ENCODE measurements around the gene ZNF438.
"Not testable (repeated sequence)": the region's sequence is repeated elsewhere in the genome, so short reads cannot be mapped to it uniquely, and the experiment has no call there.

ZNF438 gene

DNA sequence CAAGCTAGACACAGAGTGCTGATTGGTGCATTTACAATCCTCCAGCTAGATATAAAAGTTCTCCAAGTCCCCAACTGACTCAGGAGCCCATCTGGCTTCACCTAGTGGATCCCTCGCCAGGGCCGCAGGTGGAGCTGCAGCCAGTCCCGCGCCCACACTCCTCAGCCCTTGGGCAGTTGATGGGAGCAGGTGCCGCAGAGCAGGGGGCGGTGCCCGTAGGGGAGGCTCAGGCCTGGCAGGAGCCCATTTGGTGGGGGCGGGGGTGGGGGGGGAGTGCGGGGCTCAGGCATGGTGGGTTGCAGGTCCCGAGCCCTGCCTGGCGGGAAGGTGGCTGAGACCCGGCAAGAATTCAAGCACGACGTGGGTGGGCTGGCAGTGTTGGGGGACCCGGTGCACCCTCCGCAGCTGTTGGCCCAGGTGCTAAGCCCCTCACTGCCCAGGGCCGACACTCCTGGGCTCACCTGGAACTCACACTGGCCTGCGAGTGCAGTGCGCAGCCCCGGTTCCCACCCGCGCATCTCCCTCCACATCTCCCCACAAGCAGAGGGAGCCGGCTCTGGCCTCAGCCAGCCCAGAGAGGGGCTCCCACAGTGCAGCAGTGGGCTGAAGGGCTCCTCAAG is 101.7 kb downstream of the ZNF438 start:
- no peak for DNase-seq

DNA sequence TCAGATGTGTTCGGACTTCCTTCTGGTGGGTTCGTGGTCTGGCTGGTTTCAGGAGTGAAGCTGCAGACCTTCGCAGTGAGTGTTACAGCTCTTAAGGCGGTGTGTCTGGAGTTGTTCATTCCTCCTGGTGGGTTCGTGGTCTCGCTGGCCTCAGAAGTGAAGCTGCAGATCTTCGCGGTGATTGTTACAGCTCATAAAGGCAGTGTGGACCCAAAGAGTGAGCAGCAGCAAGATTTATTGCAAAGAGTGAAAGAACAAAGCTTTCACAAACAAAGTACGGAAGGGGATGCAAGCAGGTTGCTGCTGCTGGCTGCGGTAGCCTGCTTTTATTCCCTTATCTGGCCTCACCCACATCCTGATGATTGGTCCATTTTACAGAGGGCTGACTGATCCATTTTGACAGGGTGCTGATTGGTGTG is 102.3 kb downstream of the ZNF438 start:
- DNase-seq, result not testable (repeated sequence)

DNA sequence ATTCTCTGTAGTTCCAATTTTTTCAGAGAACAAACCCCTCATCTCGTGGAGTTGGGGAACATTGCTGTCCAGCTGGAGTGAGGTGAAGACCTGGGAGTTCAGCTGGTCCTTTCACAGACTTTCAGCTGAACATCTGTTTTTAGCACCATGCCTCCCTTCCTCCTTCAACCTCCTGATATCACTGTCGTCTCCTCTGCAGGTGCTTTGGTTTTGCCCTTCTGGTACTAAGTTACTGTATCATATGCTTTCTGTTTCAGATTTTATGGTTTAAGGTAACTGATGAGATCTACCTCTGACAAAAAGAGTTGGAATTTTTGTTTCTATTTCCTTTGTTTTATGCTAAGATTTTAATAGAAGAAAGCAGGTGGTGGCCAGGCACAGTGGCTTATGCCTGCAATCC is 102.9 kb downstream of the ZNF438 start:
- no peak for DNase-seq

DNA sequence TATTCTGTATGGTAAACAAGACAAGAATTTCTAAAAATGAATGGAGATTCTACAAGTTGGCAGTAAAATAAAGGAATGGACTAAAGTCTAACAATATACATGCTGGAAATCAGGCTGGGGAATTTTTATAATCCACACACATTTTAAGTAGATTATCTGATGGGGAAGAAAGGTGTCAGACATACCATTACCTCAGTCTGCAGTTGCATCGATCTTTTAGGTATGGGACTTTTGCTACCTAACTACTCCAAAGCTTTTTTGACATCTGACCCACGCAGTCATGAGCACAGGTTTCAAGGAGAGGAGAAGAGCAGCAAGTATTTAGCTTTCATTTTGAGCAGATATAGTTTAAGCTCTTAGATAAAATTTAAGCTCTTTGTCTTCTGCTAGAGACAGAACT is 113.0 kb downstream of the ZNF438 start:
- no peak for DNase-seq

DNA sequence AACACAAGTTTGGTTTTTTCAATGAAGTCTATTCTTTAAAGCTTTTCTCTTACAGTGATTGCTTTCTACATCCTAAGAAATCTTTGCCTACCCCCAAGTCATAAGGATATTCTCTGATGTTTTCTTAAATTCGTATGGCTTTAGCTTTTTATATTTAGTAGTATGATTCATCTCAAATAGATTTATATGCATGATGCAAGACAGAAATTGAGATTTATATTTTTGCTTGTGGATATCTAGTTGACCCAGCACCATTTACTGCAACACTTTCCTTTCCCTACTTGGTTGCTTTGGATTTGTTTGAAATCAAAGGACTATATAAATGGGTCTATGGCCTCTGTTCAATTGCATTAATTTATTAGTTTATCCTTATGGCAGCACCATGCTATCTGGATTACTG is 113.9 kb downstream of the ZNF438 start:
- no peak for DNase-seq

DNA sequence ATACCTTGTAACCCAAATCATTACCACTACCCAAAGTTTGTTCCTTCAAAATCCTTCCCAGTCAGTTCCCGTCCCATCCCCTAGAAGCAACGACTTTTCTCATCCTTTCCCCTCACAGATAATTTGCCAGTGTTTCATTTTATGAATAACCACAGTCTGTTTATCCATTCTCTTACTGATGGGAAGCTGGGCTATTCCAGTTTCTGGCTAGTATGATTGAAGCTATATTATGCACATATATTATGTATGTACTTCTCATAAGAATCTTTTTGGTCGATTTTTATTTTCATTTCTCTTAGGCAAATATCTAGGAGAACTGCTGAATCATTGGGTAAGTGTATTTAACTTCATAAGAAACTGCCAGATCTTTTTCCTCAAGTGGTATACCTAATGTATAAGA is 114.6 kb downstream of the ZNF438 start:
- no peak for DNase-seq

DNA sequence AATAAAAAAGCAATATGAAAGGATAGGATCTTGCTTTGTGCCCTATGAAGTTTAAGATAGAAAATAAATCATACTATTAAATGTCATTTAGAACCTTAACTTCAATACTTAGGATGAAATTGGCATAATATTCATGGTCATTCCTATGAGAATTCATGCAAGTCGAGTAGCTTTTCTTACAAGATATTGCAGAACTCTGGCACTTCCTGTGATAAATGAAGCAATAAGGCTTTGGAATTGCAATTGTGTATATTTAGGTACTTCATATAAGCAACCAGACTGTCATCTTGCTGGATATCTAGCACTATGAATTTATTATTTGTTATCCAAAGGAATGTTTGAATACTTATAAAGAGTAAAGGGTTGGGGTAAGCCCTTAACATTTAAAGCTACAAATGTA is 116.5 kb downstream of the ZNF438 start:
- no peak for DNase-seq

DNA sequence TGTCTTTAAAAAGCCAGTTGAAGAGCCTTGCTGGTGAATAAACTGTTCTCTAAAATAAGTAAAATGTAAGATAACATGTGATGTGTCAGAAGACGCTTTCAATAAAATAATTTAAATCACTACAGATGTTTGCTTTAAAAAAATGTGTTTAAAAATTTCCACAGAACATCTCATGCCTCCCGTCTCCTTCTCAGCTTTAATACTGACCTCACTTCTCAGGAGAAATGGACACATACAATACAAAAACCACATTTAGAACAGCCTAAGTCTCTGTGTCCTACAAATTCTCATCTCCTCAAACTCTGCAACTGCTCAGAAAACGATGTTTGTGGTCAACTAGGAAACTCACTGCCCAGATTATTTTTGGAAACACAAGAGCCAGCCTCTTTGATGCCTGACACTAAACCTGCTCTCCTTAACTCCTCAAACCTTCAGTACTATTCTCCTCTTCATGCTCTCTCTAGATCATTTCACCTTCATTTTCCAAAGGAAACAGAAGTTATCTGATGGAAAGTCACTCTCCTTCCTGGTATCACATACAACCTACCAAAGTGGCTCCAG is 120.3 kb downstream of the ZNF438 start:
- DNase-seq, result no peak

DNA sequence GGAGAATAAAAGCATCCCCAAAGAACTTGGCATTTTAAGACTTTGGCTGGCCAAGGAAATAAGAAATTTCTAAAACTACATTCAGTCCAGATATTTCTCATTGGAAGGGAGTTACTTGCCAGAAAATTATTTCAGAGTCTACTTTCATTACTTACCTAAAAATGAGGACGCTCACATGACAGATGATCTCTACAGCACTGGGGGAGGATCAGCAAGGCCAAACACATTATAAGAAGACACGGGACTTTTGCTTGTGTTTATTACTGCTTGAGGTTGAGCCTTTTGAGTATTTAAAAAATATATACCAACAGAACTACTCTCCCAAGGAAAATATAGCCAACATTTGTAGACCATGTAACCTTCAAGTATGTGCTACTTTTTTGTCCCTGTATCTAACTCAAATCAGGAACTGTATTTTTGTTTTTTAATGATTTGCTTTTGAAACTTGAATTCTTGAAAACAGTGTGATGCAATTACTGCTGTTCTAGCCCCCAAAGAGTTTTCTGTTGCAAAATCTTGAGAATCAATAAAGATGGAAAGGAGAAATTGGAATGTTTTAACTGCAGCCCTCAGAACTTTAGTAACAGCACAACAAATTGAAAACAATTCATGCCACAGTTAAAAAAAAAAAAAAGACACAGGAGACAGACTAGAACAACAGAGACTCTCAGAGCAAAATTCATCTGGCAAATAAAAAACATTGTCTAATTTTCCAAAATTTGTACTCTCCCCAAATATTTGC is 128.1 kb downstream of the ZNF438 start:
- no peak for DNase-seq

DNA sequence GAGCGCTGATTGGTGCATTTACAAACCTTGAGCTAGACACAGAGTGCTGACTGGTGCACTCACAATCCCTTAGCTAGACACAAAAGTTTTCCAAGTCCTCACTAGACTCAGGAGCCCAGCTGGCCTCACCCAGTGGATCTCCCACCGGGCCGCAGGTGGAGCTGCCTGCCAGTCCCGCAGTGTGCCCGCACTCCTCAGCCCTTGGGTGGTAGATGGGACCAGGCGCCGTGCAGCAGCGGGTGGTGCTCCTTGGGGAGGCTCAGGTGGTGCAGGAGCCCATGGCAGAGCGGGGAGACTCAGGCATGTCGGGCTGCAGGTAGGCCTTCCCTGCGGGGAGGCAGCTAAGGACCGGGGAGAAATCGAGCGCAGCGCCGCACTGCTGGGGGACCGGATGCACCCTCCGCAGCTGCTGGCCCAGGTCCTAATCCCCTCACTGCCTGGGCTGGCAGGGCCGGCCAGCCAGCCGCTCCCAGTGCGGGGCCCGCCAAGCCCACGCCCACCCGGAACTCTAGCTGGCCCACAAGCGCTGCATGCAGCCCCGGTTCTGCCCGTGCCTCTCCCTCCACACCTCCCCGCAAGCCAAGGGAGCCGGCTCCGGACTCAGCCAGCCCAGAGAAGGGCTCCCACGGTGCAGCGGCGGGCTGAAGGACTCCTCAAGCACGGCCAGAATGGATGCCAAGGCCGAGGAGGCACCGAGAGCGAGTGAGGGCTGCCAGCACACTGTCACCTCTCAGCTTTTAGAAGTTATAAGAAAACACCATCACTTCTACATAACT is 128.9 kb downstream of the ZNF438 start:
- no peak for DNase-seq

DNA sequence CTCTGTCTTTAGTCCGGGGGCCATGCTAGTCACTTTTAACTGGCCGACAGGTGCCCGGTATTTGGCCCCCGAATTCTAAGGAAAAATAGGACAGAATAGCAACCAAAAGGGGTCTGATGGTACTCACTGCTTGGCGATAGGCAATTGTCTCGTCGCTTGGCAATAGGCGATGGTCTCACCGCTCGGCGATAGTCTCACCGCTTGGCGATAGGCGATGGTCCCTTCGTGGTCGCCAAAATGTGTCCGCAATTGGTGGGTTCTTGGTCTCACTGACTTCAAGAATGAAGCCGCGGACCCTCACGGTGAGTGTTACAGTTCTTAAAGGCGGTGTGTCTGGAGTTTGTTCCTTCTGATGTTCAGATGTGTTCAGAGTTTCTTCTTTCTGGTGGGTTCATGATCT is 130.2 kb downstream of the ZNF438 start:
- not testable (repeated sequence) for DNase-seq

DNA sequence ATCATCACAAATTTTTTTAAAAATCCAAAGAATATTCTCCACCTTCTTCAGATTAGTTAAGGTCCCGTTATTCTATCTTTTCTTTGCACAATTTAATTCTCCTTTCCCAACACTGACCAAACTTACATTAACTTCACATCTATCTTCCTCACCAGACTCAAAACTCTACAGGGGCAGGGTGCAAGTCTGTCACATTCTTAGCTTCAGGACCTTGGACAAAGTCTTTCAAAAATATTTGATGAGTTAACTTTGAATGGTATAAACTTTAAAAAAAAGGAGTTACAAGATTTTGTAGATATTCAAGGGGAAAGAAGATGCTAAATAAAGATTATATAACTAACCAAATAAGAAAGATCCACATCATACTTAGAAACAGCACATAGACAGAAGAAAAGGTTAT is 132.7 kb downstream of the ZNF438 start:
- no peak for DNase-seq

DNA sequence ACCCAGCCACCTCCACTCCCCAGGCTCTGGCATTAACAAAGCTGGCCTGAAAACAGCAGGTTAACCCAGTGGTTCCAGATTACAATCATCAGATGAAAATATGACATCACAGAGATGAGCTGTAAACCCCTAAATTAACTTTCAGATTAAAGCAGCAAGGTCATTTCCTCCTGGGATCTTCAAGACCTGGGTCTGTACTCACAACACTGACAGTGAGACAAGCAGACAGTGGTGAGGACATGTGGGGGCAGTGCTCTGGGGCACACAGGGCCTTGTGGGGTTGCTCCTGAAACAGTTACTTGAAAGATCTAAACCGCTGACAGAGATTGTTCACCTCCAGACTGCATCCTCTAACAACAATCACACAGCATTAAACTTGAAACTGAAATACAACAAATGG is 134.1 kb downstream of the ZNF438 start:
- no peak for DNase-seq

DNA sequence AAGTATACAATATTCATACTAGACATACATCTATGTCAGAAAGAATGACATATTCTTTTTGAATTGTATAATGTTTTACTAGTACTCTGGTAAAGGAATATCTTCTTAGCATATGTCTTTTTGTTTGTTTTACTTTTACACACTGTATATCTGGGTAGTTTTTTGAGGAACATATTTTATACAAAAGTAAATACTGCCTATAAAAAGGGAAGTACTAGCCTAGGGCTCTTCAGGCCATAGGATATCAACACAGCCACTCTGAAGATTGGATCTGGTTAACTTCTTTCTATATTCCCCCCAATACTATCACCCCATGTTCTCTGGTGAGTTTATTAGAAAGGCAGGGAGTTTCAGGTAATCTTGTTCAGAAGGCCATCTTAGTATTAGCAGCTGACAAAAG is 134.6 kb downstream of the ZNF438 start:
- no peak for DNase-seq

DNA sequence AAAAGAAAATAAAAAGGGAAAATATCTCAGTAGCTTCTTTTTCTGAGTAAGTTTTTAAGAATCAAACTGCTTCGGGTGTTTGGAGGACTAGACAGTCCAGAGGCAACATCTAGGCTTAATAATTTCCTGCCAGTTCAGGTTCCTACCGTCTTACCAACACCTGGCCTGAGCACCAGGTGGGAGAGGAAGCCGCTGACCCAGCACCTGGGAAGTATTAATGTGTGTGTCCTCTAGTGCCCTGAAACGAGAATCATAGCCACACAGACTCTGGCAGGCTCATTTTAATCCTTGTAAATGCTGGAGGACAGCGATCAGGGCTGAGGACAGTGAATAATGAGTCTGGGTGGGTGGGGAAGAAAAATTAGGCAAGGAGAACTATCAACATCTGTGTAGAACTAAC is 137.4 kb downstream of the ZNF438 start:
- DNase-seq, result no peak

DNA sequence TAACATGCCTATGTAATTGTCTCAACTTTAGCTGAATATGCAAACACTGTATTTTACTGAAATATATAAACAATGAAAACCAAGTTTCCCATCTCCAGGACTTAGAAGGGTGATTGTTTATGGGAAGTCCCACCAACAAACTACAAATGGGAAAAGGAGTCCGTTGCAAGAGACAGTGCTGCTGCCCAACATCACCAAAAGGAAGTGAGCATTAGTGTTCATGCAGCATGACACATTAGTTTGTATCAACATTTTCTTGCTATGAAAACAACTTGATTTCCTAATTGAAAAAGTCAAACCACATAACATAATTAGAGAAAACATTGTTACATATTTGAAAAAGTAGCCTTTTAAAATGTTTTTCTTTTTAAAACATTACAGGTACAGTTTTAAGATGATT is 138.5 kb downstream of the ZNF438 start:
- no peak for DNase-seq

DNA sequence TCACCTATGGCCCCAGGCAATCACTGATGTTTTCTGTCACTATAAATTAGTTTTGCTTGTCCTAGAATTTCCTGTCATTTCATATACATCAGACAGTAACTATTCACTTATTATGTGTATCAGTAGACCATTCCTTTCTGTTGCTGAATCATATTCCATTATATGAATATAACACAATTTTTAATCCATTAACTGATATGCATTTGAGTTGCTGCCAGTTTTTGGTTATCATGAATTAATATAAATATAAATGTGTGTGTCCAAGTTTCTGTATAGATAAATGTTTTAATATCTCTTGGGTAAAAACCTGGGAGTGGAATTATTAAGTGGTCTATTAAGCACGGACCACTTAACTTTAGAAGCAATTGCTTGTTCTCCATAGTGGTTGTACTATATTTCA is 143.8 kb downstream of the ZNF438 start:
- DNase-seq, result no peak

DNA sequence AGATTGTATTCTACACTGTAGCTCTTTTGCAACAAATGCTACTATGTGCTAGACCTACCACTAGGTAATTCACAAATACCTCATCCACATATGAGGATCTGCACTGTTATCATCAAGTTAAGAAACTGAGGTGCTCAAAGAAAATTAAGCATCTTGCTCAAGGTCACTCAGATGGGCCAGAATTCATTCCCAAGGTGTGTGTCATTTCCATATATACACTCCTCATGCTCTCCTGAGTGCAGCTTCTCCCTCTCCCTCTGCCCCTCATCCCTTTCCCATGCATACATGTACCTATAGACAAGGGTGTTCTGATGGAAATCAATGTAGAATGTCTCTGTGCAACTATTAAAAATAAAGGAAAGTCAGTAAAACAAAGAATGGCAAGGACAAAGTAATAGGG is 146.2 kb downstream of the ZNF438 start:
- no peak for DNase-seq

DNA sequence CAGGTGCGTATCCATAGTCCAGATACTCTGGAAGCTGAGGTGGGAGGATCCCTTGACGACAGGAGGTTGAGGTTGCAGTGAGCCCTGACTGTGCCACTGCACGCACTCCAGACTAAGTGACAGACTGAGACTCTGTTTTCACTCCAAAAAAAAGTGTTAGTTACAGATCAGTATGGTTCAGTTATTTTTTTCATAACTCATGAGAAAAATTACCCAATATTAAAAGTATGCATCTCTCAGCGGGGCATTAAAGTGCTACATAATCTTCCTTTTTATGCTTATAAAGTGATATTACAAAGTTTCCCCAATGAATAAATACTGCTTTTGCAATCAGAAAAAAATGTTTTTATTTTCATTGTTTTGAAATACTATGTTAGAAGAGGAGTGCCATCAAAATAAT is 147.9 kb downstream of the ZNF438 start:
- no peak for DNase-seq

DNA sequence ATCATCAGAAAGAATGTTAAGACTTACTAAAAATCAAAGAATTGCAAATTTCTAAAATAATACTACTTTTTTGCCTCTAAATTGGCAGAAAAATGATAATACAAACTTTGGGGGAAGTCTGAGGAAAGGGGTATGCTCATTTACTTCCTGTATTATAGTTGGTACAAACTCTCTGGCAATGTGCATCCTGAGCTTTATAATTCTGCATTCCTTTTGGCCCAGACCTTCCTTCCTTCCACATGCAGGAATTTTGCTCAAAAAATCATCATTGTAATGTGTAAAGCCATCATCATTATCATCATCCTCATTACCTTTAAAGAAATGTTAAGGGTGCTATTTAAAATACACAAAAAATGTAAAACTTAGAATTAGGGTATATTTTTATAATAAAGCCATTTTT is 148.5 kb downstream of the ZNF438 start:
- DNase-seq, result no peak

DNA sequence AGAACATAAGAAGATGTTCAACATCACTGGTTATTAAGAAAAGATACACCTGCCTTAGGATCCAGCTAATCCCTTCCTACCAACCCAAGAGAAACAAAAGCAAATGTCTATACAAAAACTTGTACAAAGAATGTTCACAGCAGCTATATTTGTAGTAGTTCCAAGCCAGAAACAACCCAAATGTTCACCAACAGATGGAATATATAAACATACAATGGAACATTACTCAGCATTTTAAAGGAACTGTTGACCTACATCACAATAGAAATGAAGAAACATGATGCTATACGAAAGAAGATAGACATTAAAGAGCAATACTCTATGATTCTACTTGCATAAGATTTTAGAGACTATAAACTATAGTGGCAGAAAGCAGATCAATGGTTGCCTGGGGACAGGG is 149.4 kb downstream of the ZNF438 start:
- no peak for DNase-seq

DNA sequence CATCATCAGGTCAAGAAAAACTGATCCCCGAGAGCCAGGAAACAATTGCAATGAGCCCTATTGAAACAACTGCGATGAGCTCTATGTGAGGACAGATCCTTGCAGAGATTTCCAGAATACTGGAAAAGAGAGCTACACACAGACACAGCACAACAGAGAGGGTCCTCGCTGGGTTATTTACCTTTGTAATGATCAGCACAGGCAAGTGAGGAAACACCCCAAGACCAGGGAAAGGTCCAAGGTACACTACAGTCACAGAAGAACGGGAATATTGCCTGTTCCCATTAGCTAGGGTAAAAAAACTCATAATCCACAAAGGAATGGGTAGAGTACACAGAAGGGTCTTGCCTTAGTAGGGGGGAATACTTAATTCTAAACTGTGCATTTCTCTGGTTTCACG is 152.7 kb downstream of the ZNF438 start:
- DNase-seq, result no peak

DNA sequence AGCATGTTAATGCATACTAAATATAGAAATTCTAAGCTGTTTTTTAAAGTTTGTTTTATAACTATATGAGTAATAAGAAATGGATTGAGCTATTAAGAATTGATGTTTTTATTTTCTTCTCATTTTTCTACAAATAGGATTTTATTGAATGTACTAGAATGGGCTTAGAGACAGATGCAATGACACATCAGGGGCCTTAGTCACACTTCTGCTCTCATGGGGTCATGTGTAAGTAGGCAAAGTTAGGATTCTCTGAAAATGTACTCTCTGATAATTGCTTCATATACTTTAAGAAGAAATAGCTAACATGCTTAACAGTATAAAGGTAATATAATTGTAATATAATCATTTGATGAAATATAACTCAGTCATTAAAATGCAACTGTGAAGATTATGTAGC is 154.6 kb downstream of the ZNF438 start:
- no peak for DNase-seq

DNA sequence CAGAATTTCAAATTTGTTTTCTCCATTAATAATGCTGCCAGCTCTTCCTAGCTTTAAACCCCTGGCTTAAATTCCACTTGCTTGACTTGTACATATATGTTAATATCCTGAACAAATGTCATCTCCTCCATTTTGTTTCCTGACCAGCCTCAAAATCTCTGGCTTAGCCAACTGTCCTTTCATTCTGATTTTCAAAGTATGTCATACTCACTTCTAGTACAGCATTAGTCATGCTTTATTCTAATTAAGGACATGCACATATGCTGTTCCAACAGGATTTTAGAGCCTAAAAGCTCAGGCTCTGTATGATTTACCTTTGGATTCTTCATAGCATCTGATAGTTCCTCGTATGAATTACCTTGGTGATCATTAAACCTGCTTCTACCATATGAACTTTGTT is 158.3 kb downstream of the ZNF438 start:
- no peak for DNase-seq

All from NCI-H2081 (cell line).